Choroid plexus epithelial cell (primary cell): ENCODE measurements around the gene MCTP1.

ENCODE experiments used
- DNase-seq: peaks from one replicate; pipeline ENCODE4 v3.0.0-alpha.2; 2010; ENCODE audit warnings: low read depth
- H3K4me3 ChIP-seq: 2 replicates; pipeline ENCODE4 v1.5.1; 2011; ENCODE audit warnings: low read depth, mild to moderate bottlenecking, control low read depth, low read length, moderate library complexity
- CTCF ChIP-seq: conservative IDR thresholded peaks from 2 replicates; pipeline ENCODE4 v1.5.1; 2011; ENCODE audit warnings: low read depth, mild to moderate bottlenecking, control low read depth, inconsistent platforms, low read length, moderate library complexity

The MCTP1 gene

GRCh38 chr5:94691291-94691690 lies 593.6 kb downstream of the MCTP1 start:
- no peak for DNase-seq
- no peak for TF ChIP-seq CTCF
- no peak overlapping the region for H3K4me3 ChIP-seq

GRCh38 chr5:94690778-94691177 lies 594.1 kb downstream of the MCTP1 start:
- peak; percentile 77 for DNase-seq

GRCh38 chr5:94689908-94690307 lies 595.0 kb downstream of the MCTP1 start:
- DNase-seq, result no peak
- H3K4me3 ChIP-seq, result no peak overlapping the region
- no peak for TF ChIP-seq CTCF

More at GRCh38 chr5:94690778-94691177, 594.1 kb downstream of the MCTP1 start:
- no peak overlapping the region for H3K4me3 ChIP-seq
- no peak for TF ChIP-seq CTCF

- DNase-seq, result no peak
- H3K4me3 ChIP-seq, result no peak overlapping the region
- TF ChIP-seq CTCF, result no peak
Observed at GRCh38 chr5:94682814-94683520, 601.9 kb downstream of the MCTP1 start.

GRCh38 chr5:94675965-94676618 lies 608.8 kb downstream of the MCTP1 start:
- DNase-seq, result no peak
- no peak for TF ChIP-seq CTCF
- H3K4me3 ChIP-seq, result no peak overlapping the region

GRCh38 chr5:94674490-94675382 lies 610.2 kb downstream of the MCTP1 start:
- peak; percentile 31 for DNase-seq
- TF ChIP-seq CTCF, result no peak
- H3K4me3 ChIP-seq, result no peak overlapping the region
